NCI-H128 (cell line): ENCODE results near the gene PIWIL4.

Experiments used
- DNase-seq: peaks from one replicate; lab custom pipeline; 2025; ENCODE audit not compliant: unreplicated experiment; lab: John Stamatoyannopoulos, UW

PIWIL4 gene

DNA sequence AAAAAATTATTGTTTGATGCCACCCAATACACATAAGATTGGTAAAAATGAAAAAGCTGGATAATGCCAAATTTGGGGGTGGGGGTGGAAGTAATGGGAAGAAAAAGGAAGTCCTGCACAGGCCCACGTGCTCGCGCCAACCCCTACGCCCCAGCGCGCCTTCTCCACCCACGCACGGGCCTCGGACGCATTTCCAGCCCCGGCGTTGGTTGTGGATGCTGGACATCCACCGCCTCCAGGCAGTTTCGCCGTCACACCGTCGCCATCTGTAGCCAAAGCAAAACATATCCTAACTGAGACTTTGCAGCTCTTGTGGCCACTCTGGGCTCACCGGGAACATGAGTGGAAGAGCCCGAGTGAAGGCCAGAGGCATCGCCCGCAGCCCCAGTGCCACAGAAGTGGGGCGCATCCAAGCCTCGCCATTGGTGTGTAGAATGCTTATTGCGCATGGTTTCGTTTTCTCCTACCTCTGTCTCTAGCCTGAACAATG, at the start of gene PIWIL4:
TSS of gene PIWIL4 (plus strand) at position 188 of the 490 bp plus-strand sequence. CDS start at position 339, 151 bp downstream.
- DNase-seq, result no peak

DNA sequence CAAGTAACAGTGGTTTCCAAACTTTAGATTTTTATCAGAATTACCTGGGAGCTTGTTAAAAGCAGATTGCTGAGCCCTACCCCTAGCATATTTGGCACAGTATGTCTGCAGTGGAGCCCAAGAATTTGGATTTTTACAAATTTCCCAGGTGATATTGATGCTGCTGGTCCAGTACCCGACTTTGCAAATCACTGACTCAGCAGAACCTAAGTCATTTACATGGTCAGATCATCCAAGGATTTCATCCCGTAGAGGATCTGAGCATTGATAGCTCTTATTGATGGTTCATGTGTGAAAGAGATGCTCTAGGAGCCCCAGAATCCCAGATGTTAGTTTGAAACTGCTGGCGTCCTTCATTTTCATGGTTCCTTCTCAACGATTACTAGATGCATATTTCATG, 48.9 kb upstream of the PIWIL4 start:
- DNase-seq, result no peak

DNA sequence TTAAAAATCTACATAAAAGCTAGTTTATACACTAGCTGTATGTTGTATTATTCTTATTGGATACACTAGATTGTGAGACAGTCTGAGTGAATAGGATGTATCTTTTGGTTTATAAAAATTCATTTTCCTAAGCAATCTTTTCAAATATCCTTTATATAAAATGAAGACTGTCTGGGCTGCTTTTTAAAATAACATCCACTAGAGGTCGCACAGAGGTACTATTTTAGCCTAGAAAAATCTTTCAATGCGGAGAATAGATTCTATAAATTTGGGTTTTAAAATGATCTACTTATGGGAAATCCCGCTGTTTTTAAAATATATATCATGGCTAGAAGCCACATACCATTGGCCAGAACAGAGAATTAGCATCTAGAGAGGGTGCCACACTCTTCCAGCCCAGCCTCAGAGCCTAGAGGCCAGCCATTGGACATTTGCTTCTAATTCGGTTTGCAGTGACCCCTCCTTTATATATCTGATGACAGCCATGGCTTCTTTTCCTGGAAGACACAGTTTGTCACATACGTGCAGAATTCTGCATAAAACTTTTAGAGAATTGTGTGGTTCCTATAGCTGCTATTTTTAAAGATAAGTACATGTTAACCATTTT, 47.6 kb upstream of the PIWIL4 start:
- DNase-seq, result no peak

DNA sequence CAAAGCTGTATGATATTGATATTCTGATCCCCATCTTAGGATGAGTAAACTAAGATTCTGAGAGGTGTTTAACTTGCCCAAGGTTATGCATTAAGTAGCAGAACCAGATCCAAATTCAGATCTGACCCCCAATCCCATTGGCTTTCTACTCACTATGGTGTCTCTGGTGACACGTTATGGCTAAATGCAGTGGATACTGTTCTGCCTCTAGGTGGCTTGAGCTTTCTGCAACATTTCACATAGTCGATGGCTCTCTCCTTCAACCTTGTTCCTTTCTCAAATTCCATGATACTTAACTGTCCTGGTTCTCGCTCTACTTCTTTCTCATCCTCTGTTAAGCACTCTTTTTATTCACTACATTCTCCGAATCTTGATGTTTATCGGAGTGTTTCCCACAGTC, 45.5 kb upstream of the PIWIL4 start:
- no peak for DNase-seq

DNA sequence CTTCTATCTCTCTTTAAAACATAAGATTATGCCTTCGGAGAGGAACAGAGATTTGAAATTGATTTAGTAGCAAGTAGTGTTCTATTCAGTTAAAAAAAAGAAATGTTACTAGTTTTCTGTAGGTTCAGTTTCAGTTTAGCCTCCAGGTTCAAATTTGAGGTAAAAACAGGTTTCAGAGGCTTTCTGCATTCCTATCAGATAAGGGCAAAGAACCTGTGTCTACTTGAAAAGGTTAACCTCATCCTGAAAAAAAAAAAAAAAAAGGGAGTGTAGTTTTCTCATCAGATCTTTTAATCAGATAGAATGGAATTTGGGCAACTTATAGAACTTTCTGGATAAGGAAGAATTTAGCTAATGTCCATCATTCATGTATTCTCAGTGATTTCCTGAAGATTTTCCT, 42.8 kb upstream of the PIWIL4 start:
- DNase-seq, result no peak

DNA sequence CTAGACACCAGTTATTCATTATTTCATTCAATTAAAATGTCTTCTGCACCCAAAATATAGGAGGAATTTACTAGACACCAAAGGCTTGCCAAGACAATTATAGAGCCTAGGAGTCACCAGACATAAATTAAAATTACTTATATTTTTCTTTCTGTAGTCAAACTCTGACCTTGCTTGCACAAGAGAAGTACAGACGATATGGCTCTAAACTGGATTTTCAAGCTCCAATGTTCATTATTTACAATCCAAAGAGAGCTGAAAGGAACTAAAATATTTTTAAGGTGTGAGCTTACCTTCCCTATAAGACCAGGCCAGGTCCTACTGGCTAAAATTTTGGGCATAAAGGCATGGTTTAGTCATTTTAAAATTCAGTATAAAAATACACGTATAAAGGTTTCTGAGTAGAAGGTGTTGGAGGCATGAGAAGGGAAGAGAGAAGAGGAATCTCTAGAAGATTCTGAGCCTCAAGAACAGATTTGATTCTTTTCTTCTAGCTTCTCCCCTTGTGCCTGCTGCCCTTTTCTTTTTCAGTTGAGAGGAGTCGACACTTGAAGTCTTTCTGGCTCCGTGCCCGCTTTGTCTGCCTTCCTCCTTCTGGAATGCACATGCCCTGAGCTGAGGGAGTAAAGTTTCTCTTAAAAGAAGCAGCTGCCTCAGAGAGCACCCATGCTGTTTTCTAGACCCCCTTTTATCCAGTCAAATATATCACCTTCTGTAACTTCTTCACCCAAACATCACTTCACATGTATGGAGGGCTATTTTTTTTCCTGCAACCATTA, 41.4 kb upstream of the PIWIL4 start:
- no peak for DNase-seq

DNA sequence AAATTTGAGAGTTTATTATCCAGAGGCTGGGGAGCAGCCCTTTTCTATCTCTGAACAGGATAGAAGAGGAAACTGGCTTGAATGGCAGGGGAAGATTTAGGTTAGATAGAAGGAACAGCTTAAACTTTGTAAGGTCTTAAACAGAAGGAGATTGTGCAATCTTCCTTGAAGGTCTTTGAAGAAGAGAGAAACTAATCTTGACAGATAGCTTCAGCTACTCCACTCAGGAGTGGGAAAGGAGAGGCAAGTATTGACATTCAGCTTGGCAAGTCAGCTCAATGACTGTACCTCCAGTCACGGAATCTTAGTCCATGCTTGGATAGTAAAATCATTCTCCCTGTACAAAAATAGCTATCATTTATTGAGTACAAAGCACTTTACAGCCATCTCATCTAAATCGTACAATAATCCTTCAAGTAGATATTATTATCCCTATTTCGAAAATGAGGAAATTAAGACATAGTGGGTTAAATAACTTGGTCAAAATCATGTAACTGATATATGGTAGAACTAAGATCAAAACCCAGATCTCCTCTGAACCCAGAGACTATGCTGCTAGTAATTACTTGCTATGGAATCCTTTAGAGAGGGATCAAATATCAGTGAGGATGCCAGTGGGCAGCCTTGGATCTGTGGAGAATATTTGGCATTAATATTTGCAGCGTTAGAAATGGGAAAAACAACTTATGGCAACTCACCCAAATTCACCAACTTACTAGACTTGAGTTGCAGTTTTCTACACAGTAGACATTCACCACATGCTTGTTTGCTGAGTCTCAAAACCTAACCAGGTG, 40.3 kb upstream of the PIWIL4 start:
- DNase-seq, result no peak

DNA sequence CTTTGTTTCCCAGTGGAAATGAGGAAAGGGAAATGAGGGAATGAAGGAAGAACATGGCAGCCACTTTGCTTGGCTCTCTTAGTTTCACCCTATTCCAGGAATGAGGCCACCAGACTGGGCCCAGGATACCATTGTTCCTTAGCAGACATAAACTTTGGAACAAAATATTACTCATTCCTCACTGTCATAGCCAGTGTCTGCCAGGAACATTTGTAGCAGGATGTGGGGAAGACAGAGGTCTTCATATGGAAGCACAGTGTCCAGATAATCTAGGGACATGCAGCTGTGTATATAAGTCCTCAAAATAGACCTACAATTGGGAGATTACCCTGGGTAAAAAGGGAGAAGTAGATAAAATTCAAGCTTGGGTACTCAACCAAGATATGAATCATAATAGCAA, 38.6 kb upstream of the PIWIL4 start:
- no peak for DNase-seq

DNA sequence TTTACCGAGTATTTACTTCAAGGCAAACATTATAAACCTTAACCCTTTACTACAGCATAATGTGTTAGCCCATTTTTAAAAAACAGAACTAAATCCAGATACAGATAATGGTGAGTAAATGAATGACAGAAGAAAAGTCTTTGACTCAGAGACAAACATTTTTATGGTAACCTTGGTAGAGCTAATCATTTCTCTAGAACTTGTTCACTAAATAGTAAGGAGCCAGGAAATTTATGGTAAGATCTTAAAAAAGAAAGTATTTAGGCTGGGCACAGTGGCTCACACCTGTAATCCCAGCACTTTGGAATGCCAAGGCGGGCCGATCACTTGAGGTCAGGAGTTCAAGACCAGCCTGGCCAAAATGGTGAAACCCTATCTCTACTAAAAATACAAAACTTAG, 35.0 kb upstream of the PIWIL4 start:
- no peak for DNase-seq

DNA sequence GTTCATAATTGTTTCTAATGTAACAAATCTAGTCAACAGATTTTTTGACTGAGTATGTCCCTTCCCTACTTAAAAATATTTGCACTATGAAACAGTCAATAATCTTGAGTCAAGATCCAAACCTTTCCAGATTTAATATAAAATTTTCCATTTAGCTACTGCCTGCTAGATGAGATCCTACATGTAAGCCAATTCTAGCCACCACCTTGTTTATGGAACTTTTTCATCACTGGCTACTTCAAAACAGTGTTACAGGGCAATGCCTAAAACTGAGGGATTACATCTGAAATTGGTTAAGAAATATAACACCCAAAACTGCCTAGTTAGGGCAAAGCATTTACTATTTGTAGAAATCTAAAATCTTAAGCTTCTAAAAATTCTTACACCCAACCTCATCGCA, 34.0 kb upstream of the PIWIL4 start:
- no peak for DNase-seq

DNA sequence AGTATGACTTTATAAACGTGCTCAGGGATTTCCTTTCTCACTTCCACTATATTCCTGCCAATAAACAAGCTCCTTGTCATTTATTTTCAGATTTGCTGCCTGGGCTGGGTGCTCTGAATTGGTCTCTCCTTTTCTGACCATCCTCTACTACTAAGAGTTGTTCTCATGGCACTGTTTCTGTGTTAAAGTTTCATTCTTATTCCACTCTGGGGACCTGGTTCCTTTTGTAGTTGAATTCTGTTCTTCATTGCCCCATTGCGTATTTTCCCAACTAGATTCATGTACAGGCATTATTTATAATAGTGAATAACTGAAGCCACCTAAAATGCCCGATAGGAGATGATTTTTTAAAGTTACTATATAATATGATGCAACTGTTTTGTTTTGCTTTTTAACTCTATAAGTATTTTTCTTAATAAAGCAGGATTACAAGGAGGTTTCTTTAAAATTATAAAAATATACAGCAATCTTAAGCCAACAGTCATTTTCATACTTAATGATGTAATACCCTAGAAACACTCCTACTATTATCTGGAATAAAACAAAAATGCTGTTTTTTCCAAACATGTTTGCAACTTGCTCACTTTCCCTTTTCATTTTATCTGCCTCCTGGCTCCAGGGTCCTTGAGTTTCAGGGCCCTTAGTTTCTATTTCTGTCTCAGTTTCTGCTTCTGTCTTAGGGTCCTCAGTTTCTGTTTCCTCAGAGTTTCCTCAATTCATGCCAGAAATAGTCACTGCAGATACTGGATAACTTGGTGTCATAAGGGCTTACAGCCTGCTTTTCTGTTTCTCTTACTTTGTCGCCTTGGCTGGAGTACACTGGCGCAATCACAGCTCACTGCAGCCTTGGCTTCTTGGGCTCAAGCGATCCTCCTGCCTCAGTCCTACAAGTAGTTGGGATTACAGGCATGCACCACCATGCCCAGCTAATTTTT, 33.2 kb upstream of the PIWIL4 start:
- DNase-seq, result no peak

DNA sequence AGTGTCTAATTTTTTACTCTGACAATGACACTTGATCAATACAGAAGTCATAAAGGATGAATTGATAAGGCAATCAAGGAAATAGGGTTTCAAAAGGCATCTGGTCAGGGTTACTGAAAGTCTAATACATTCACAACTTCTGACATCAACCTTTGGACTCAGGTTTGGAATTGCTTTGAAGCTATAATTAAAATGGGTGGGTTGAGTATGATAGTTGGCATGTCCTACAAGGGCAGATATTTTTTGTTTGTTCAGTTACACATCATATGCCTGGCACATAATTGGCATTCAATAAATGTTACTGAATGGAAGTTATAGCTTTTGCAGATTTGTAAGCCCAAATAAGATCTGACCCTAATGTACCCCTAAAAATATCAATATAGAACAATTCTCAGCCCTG, 30.8 kb upstream of the PIWIL4 start:
- DNase-seq, result no peak

DNA sequence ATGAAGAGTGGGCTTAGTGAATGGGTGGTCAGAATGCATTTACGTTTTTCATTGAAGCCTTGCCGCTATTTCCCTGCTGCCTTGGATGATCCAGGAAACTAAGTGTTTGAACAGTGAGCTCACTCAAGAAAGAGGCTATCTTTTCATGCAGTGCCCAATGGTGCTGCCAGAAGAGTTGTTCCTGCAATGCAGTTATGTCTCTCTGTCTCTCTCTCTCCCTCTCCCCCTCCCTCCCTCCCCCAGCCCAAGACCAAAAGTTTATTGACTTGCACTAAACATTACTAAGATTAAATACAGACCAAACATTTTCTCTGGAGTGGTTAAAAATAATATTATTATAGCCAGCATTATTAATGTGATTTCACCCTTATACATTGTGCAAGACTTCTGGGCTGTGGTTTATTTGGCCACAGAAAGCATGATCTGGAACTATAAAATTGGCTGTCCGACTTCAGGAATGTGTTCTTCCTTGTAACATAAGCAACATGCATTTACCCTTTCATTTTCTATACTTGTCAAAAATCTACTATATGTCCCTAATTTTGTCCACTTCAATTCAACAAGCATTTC, 30.1 kb upstream of the PIWIL4 start:
- no peak for DNase-seq

DNA sequence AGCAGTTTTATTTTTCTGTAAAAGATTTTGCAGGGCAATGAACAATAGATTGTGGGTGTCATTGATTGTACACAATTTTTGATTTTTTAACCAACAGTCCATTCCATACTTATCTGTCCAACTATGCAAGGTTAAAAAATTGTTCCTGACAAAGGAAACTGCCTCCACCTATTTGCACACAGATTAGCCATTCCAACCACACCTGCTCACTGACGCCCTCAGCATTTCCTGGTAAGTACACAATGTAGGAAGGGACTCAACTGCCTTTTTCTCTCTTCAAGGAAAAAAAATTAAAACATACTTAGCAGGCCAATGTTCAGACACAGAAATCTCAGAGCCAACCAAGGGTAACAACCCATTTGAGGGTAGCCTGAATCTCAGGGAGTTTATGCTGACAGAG, 27.7 kb upstream of the PIWIL4 start:
- no peak for DNase-seq

DNA sequence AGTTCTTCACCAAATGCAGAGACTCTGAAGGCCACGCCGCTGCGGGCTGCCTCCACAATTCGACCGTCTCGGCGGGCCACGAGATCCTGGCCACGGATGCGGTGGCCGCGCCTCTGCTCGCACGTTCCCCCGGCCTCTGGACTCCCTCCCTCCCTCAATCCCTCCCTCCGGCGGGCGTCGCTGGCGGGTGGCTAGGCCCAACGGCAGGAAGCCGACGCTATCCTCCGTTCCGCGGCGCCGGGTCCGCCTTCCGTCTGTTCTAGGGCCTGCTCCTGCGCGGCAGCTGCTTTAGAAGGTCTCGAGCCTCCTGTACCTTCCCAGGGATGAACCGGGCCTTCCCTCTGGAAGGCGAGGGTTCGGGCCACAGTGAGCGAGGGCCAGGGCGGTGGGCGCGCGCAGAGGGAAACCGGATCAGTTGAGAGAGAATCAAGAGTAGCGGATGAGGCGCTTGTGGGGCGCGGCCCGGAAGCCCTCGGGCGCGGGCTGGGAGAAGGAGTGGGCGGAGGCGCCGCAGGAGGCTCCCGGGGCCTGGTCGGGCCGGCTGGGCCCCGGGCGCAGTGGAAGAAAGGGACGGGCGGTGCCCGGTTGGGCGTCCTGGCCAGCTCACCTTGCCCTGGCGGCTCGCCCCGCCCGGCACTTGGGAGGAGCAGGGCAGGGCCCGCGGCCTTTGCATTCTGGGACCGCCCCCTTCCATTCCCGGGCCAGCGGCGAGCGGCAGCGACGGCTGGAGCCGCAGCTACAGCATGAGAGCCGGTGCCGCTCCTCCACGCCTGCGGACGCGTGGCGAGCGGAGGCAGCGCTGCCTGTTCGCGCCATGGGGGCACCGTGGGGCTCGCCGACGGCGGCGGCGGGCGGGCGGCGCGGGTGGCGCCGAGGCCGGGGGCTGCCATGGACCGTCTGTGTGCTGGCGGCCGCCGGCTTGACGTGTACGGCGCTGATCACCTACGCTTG, 23.2 kb upstream of the PIWIL4 start, which contains the start of gene FUT4:
TSS of gene FUT4 (plus strand) at position 227 of the 951 bp plus-strand sequence. CDS start at position 440, 213 bp downstream.
- DNase-seq, result peak; percentile 60

DNA sequence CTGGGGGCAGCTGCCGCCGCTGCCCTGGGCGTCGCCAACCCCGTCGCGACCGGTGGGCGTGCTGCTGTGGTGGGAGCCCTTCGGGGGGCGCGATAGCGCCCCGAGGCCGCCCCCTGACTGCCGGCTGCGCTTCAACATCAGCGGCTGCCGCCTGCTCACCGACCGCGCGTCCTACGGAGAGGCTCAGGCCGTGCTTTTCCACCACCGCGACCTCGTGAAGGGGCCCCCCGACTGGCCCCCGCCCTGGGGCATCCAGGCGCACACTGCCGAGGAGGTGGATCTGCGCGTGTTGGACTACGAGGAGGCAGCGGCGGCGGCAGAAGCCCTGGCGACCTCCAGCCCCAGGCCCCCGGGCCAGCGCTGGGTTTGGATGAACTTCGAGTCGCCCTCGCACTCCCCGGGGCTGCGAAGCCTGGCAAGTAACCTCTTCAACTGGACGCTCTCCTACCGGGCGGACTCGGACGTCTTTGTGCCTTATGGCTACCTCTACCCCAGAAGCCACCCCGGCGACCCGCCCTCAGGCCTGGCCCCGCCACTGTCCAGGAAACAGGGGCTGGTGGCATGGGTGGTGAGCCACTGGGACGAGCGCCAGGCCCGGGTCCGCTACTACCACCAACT, 22.4 kb upstream of the PIWIL4 start:
- DNase-seq, result no peak

DNA sequence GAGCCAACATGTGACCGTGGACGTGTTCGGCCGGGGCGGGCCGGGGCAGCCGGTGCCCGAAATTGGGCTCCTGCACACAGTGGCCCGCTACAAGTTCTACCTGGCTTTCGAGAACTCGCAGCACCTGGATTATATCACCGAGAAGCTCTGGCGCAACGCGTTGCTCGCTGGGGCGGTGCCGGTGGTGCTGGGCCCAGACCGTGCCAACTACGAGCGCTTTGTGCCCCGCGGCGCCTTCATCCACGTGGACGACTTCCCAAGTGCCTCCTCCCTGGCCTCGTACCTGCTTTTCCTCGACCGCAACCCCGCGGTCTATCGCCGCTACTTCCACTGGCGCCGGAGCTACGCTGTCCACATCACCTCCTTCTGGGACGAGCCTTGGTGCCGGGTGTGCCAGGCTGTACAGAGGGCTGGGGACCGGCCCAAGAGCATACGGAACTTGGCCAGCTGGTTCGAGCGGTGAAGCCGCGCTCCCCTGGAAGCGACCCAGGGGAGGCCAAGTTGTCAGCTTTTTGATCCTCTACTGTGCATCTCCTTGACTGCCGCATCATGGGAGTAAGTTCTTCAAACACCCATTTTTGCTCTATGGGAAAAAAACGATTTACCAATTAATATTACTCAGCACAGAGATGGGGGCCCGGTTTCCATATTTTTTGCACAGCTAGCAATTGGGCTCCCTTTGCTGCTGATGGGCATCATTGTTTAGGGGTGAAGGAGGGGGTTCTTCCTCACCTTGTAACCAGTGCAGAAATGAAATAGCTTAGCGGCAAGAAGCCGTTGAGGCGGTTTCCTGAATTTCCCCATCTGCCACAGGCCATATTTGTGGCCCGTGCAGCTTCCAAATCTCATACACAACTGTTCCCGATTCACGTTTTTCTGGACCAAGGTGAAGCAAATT, 21.7 kb upstream of the PIWIL4 start:
- no peak for DNase-seq

DNA sequence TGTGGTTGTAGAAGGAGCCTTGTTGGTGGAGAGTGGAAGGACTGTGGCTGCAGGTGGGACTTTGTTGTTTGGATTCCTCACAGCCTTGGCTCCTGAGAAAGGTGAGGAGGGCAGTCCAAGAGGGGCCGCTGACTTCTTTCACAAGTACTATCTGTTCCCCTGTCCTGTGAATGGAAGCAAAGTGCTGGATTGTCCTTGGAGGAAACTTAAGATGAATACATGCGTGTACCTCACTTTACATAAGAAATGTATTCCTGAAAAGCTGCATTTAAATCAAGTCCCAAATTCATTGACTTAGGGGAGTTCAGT, 21.1 kb upstream of the PIWIL4 start:
- no peak for DNase-seq
